GM19468 (cell line): ENCODE results near the gene LRP2.

Experiments used
- ATAC-seq: cut with Tn5 transposase; IDR thresholded peaks from one replicate; pipeline ENCODE4 v1.9.1; 2021; ENCODE audit warnings: mild to moderate bottlenecking, moderate library complexity, moderate number of reproducible peaks; ENCODE audit not compliant: unreplicated experiment; ENCODE audit errors: extremely low read depth

LRP2 gene

DNA sequence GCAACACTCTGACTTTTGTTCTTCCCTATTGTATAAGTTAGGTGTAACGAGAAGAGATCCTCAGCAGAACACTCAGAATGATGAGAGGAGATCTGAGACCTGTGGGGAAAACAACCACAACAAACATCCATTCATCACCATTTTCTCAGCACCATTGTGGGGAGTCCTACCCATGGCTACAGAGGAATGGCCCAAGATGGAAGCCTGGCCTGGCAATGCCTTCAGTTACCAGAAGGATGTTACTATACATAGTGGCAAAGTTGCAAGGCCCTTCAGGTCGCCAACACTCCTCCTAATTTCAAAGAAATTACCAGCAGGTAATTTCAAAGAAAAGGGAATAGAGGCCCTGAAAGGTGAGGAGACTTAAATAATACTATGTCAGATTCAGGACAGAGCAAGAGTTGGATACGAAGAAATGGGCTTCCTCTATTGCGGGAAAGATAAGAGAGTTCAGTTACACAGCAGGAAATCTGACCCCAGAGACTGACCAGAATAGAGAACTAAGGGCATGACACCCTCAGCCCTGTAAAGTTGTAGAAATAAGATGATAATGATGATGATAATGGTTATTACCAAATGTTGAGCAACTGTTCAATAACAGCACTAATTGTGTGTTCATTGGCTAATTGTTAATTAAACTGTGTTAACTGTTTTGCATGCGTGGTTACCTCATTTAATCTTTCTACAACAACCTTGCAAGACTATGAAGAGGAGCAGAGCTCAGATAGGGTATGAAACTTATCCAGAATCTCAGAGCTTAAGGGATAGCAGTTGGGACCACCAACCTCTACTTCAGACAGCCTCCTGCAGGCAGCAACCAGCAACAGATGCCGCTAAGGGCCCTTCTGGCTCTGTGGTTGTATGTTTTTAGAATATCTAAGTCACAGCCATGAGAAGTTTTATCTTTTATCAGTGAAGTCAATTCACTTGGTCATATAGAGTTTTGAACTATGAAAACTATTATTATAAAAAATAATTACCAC, 255.5 kb downstream of the LRP2 start:
- no peak for ATAC-seq

GRCh38 chr2:169106134-169106533, 256.2 kb downstream of the LRP2 start:
- ATAC-seq: no peak

GRCh38 chr2:169105476-169105875, 256.9 kb downstream of the LRP2 start:
- no peak for ATAC-seq

DNA sequence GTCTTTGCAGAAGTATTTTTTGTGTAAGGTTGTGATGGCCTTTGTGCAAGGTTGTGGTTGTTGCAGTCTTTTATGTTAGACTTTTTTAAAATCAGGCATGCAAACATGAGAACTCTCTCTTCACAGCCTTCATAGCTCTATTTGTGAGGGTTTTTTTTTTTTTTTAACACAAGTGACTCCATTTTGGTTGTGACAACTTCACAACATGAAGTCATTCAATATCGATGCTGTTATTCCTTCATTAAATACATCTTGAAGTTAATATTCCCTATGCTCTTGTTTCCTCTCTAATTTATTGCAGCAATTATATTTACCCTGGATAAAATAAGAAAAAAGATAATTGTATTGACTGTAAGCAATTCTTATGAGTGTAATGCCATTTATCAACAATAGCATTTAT, 257.5 kb downstream of the LRP2 start:
- ATAC-seq: no peak

GRCh38 chr2:169095621-169096105, 266.7 kb downstream of the LRP2 start:
- no peak for ATAC-seq

DNA sequence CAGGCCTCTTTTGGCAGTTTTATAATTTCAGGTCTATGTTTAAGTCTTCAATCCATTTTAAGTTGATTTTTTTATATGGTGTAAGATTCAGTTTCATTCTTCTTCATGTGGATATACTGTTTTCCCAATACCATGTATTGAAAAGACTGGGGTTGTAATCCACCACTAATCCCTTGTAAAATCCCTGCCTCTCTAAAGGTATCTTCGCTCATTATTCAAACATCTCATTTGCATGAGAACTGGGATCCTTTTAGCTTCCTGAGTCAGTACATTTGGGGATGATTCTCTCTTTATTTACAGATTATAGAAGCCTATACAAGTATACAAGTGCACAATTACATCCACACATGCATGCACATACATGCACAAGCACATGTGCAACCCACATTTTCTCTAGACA, 267.7 kb downstream of the LRP2 start:
- ATAC-seq: no peak

DNA sequence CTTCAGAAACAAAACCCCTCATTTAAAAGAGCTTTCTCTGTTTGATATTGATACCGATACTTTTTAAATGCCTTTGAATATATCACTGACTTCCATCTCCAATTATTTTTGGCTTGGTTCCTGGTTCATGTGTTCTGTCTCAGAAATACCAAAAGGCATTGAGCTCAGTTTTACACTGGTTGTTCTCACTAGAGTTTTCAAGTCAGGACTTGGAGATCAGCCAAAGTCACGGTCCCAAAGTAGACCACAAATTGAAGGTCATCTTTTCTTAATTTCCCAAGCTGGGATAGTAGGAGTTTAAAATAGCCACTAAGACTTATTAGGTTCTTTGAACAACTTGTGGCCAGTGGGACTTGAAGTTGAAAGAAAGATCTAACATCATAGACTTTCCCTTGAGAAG, 268.8 kb downstream of the LRP2 start:
- ATAC-seq: no peak

DNA sequence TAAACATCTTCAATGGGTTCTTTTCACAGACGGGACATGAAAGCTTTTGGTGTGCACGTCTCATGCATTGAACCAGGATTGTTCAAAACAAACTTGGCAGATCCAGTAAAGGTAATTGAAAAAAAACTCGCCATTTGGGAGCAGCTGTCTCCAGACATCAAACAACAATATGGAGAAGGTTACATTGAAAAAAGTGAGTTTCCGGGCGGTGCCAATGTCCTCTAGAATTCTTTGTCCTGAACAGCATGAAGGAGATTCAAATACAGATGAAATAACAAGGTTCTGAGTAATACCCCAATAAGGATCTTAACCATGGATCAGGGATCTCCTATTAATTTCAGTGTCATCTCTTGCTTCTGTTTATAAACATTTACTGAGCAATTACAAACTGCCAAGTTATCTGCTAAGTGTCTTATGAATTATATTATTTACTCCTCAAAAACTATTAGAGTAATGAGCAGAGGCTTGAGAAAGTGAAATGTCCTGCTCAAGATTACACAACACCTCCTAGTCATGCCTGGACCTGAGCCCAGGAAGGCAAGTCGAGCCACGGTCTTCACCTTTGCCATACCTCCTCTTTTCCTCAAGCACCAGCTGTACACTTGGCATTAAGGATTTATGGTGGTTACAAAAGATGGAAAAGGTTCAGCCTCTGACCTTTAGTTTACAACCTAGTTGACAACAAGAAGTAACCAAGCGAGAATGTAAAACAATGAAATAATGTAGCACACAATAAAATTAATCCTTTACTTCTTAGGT, 270.4 kb downstream of the LRP2 start:
- no peak for ATAC-seq

GRCh38 chr2:169091256-169091655, 271.1 kb downstream of the LRP2 start:
- ATAC-seq: no peak

GRCh38 chr2:169090133-169090820, 272.1 kb downstream of the LRP2 start:
- no peak for ATAC-seq

GRCh38 chr2:169089182-169089581, 273.2 kb downstream of the LRP2 start:
- ATAC-seq: no peak

DNA sequence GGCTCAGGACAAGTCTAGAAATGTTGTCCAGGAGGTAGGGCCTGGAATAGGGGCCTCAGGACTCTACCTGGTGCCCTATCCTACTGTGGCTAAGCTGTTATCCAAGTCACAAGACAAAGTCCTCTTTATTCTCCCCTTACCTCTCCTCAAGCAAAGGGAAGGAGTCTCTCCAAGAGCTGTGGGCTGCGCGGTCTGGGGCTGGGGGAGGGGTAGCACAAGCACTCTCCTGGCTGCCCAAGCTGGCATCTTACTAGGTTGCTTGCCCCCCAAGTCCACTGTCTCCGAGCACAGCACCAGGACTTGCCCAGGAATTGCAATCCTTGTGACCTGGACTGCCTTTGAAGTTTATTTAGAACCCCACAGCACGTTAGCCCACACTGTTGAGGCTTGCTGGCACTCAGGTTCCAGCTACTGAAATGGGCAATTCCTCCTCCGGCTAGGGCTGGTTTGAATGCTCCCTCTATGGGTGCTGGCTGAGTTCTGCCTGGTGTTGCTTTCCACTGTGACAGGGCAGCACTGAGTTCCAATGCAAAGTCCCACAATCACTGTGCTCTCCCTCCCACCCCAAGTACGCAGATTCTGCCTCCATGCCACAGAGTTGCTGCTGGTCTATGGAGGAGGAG, 274.5 kb downstream of the LRP2 start:
- ATAC-seq: no peak

DNA sequence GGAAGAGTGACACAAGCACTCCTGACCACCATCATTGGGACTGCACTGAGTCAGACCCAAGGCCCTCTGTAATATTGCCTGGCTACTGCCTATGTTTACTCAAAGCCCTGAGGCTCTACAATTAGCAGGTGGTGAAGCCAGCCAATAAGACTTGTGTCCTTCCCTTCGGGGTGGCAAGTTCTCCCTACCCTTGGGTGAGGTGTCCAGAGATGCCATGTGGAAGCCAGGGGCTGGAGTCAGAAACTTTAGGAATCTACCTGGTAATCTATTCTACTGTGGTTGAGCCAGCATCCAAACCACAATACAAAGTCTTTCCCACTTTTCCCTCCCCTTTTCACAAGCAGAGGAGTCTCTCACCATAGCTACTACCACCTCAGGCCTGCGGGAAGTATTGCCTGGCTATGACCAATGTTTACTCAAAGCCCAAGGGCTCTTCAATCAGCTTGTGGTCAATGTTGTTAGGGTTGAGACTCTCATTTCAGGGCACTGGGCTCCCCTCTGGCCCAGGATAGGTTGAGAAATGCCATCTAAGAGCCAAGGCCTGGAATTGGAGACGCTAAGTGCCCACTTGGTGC, 275.4 kb downstream of the LRP2 start:
- ATAC-seq: no peak

- peak; percentile 15 for ATAC-seq
These were observed 279.3 kb downstream of the LRP2 start for GRCh38 chr2:169082995-169083394.

DNA sequence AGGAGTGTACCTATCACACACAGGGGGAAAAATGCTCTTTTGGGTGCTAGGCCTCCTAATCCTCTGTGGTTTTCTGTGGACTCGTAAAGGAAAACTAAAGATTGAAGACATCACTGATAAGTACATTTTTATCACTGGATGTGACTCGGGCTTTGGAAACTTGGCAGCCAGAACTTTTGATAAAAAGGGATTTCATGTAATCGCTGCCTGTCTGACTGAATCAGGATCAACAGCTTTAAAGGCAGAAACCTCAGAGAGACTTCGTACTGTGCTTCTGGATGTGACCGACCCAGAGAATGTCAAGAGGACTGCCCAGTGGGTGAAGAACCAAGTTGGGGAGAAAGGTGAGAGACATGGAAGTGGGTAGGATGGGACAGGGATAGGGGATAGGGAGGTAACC, 280.8 kb downstream of the LRP2 start:
- ATAC-seq: no peak

- ATAC-seq: peak; percentile 98
These were observed 281.9 kb downstream of the LRP2 start for GRCh38 chr2:169080250-169081069.

DNA sequence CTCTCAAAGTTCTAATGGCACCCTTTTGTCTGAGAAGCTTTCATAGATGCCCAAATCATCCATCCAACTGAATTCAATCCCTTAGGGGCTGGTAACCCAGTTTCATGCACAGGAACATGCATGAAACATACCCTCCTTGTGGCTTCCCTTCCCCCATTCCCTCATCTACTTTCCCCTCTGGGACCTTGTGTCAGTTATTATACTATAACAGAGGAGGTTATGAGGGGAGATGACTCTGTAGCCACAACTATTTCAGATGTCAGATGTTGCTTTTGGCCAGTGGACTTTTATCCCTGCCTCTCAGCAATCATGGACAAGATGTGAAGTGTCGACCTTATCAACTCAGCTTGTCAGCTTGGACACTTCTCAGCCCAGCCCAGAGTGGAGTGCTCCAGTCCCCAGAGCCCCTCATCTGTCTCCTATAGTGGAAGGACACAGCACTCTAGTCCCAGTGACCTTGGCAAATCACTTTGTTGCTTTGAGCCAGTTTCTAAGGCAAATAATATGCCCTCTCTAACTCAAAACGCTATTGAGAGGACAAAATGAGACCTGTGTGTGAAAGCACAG, 284.6 kb downstream of the LRP2 start:
- ATAC-seq: no peak
